GM18520 (cell line): ENCODE data around the gene FEV.

Source experiments
- ATAC-seq: cut with Tn5 transposase; IDR thresholded peaks from one replicate; pipeline ENCODE4 v1.9.1; 2021; ENCODE audit not compliant: unreplicated experiment

FEV gene

DNA sequence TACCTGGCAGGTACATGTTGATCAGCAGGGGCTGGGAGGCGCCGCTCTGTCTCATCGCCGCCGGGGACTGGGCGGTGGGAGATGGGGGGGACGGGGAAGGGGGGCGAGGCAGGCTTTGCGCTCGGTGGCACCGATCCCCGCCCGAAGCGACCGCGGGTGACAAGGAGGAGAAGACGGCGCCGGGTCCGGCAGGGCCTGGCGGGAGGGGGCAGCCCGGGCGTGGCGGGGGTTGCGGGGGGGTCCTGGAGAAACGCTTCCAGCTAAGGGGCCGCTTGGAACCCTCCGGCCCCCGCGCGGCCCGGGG, at the start of gene FEV:
TSS of gene FEV (minus strand) at position 164 of the 304 bp plus-strand sequence. CDS start at position 55, 109 bp downstream.
- no peak for ATAC-seq

DNA sequence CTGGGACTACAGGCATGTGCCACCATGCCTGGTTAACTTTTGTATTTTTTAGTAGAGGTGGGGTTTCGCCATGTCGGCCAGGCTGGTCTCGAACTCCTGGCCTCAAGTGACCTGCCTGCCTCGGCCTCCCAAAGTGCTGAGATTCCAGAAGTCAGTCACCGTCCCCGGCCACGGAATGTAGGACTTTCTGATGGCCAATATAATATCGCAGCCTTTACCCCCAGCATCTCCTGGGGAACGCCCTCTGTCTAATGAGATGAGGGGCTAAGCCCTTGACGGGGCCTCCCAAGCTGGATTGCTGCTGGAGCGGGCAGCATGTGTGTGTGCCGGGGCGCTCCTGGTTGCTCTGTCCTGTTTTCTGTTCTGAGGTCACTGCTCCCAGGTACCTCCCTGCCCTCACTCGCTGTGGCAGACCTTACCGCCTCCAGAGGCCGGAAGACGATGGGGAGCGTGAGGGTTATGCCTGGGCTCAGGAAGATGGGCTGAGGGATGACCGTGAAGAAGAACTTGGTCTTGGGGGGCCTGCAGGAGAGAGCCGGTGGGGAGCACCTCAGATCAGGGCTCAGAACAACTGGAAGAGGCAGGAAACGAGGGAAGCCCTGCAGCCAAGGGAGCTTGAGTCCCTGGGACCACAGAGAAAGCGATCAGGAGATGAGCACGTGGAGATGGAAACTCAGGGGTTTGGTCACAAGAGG, 47.2 kb upstream of the FEV start:
- ATAC-seq, result no peak

DNA sequence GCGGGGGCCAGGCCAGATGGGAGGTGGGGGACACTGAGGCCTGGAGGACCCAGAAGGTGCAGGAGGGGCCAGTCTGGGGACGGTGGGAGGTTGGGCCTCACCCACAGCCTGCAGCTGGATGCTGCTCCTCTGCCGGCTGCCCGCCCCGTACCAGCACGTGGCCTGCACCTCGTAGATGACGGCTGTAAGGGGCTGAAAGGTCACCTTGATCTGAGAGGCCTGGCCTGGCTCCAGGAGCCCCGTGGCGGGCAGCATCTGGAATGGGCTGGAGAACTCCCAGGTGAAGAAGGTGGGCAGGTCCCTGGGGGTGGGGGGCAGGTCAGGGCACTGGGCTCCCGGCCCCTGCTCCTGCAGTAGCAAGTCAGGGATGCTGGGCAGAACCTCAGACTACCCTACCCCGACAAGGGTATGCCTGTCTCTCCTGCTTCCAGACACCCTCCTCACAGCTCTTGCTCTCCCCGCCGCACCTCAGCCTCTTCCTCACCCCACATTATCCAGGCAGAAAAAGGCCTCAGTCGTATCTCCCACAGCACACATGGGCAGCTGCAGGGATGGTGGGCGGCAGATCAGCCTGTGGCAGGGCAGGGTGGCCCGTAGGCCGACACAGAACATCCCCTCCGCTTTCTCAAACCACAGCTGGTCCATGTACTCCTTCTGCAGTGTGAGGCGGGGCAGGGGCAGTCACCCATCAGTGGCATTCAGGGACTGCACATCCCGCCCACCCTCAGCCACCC, 46.2 kb upstream of the FEV start:
- ATAC-seq, result no peak

DNA sequence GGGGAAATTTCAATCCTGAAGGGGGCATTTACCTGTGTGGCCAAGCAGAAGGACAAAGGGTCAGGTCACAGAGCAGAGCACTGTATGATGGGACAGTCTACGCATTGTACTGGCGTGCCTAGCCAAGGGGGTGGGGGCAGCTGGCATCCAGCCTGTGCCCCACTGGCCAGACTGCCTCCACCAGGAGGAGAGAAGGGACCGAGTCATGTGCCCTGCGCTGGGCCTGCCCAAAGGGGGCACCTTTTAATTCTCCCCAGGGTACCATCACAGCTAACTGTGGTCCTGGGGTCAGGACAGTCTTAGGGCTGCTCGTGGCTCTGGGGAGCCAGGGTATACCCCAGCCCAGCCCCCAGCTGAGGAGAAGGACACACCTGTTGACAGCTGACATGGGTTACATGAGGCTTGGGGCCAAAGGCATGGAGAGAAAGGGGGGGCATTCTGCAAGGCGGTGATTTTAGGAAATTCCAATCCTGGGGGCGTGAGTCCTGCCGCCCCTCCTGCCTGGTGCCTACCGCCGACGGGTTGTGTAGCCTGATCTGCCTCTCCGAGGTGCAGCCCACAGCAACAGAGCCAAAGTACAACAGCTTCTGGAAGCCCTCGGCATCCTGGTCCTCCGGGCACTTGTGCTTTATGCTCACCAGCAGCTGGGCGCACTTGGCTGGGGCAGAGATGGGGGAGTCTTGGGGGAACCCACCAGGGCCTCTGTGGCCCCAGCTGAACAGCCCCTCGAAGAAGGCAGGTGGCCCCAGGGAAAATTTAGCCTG, 45.4 kb upstream of the FEV start:
- ATAC-seq, result no peak

DNA sequence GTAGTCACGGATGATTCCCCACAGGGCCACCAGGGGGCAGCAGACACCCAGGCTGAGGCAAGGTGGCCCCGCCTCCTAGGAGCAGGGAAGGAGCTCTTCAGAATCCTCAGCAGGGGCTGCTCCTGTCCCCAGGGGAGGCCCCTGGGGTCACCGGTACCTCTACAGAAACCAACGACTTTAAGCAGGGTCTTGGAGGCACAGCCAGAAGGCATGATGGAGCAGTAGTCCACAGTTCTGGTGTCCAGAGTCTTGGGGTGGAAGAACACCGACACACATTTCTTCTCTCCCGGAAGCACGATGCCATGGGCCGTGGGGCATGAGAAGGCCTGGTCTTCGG, 44.8 kb upstream of the FEV start:
- peak; percentile 46 for ATAC-seq

DNA sequence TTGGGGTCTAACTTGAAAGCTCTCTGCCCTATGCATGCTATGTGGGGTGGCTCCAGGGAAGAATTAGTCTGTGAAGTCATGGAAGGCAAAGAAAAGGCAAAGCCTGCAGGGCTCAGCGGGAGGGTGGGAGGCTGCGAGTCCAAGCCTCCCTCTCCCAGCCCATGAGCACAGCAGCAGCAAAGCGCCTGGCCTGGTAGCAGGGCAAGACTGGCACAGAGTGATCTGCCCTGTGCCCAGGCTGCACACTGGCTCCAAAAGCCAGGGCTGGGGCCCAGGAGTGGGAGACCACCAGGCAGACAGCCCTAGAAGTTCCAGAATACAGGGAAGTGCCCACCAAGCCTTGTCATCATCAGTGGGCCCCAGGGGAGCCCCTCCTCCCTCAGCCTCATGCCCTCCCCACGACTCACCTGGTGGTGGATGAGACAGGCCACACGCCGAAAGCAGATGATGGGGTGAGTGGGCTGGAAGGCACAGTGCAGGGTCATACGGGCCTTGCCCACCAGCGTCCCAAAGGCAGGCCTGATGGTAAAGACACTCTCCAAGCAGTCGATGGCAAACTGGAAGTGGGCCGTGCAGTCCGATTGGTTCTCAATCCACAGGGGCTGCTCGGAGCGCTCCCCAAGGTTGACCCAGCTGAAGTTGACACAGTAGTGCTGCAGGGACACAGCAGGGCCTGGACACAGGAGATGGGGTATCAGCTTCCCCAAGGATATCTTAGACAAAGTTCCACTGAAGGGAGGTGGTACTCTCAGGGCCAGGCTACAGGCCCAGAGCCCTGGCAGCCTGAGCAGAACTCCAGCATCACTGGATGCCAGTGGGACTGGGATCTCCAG, 44.2 kb upstream of the FEV start:
- no peak for ATAC-seq

DNA sequence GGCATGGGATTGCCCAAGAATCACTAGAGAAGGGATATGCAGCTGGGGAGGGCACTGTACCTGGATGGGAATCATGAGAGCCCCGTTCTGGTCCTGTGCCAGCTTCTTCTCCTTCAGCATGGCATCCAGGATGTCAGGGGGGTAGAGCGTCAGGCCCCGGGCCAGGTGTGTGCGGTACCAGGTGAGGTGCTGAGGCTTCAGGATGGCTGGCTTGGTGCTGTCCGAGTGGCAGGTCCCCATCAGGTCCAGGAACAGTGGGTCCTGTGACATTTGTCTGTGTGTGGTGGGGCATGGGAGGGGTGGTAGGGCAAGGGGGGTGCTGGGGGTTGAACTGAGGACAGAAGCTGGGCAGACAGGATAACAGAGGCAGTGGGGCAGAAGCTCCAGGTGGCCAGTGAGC, 43.2 kb upstream of the FEV start:
- no peak for ATAC-seq

DNA sequence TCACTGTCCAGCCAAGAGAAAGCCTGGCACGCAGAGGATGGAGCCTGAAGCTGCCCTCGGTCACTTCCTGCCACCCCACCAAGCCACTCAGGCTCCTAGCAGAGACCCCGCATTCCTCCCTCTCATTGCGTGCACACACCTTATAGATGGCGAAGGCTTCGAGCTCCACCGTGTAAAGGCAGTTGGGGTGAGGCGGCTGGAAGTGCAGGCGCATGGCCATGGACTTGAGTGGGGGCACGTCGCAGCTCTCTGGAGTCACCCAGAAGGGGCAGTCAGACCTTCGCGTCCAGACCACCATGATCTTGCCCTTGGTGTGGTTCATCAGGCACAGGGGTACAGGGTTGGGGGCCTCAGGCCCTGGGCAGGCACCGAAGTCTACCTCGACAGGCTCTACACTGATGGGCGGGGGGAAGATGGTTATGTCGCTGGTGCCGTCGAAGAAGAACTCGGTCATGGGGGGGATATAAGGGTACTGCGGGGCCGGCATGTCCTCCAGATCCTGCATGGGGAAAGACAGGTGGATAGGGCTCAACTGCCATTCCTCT, 42.6 kb upstream of the FEV start:
- ATAC-seq, result no peak

DNA sequence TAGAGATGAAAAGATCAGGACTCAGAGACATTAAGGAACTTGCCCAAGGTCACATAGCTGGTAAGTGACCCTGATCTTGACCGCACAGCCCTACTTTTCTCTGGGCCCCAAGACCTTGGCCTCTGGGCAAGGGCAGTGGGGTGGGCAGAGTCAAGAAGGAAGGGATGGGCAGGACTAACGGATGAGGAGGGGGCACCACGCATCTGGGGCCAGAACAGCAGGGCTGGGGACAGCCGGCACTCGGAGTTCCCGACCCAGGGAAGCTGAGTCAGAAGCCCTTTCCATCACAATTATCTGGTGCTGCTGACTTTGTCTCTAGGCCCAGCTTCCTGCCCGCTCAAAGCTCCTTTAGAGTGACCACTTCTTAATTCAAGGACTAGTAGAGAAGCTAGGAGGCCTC, 42.0 kb upstream of the FEV start:
- ATAC-seq, result no peak

DNA sequence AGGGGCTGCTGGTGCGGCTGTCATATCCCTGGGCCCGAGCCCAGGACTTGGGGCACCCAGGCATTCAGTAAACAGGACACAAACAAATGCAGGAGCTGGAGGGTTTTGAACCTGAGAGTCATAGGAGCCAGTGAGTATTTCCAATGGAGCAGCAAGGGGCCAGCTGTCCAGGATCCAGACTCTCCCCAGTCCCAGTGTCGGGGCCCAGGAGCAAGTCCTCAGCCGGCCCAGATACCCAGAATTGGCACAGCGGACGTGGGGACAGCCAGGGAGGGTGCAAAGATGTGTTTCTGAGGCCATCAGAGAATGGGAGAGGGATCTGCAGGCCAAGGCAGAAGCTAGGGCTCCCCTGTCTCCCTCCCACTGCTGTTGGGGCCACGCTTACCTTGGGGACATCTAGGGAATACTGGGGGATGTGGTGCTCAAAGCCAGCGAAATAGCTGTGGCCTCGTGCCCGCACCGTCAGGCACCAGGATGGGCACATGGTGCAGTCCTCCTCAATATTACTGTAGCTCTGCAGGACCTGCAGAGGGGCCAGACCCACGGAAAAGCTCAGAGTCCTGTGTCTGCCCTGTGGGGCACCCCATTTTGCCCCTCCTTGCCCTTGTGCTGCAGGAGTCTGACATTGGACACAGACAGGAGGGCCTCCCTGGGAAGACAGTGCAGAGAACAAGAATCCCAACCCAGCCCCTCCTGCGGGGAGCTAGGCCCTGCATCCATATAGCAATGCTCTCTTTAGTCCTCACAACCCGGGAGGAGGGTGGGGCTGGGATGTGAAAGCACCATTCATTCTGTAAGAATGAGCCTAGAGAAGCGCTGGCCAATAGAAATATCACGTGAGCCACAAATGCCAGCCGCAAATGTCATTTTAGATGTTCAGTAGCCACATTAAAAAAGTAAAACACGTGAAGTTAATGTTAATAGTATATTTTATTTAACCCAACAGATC, 40.9 kb upstream of the FEV start:
- ATAC-seq, result no peak

DNA sequence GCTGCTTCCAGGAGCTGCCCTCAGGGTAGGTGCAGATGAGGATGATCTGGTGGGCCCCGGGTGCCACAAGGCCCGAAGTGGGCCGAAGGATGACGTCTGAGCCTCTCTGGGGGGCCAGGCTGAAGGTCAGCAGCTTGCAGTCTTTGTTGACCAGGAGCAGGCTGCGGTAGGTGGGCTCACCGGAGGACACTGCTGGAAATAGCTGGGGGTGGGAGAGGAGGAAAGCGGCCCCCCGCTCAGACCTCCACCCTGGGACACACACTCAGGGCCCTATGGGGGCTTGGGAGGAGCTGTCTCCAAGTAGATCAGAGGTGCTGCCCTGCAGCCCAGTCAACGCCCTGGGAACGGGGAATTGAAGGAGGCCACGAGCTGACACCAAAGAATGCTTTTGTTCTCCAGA, 39.1 kb upstream of the FEV start:
- no peak for ATAC-seq

DNA sequence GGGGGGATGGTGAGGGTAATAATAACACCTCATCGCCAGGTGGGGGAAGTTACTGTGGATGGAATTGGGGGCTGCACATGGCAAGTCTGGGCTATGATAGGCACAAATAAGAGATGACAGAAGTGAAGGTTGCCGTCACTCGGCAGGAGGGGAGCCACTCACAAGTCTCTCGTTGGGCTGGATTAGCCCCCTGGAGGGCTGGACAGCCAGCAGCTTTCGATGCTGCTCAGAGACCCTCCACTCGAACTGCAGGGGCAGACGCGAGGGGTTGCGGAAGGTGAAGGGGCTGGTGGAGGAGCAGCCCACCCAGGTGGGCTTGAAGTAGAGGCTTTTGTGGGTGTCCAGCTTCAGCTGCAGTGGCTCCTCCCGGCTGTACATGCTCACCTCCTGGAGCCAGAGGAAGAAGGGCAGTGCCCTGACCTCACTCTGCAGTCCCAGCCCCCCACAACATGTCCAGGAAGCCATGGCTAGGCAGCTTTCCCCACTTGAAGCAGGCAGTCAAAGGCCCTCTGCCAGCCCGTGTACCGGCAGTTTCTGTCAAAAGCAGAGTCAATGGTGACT, 38.1 kb upstream of the FEV start:
- no peak for ATAC-seq

DNA sequence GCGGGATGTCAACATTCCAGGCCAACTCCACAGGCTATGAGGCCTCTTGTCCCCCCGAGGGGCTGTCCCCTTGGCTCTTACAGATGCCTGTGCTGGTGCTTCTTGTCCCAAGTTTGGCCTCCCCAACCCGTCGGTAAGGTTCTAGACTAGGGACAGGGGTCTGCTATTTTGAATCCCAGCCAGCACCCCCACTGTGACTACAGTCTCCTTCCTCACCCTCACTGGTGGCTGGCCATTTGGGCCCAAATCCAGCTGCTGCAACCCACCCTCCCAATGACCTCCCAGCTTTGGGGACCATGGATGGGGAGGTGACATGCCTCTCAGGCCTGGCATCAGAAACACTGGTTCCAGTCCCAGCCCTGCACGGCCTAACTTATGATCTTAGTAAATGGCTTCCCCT, 37.6 kb upstream of the FEV start:
- ATAC-seq, result no peak

DNA sequence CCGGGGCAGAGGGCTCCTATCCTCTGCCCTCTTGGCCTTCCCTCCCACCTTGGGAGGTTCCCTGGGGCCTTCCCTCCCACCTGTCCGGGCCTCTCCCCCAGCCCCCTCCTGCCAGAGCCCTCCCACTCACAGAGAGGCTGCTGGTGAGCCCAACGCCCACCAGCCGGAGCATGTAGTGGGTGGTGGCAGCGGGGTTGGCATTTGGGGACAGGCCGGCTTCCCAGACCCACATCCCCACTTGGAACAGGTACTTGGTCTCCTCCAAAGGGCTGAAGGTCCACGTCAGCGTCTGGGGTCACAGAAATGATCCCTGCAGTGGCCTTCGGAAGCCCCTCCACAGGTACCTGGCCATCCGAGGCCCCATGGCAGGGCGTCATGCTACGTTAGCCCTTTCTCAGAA, 37.1 kb upstream of the FEV start:
- no peak for ATAC-seq

DNA sequence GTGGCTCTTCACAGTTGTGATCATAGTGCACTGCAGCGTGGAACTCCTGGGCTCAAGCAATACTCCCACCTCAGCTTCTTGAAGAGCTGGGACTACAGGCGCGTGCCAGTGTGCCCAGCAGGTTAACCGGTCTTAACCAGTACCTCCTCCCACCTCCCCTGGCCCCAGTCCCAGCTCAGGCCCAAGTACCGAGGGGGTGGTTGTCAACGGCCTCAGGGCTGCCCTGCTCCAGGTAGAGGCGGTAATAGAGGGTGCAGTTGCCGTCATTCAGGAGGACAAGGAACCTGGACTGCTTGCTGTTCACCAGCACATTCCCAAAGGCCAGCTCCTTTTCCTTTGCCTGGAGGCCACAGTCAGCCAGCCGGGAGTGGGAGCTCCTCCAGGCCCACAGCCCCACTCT, 36.6 kb upstream of the FEV start:
- ATAC-seq, result no peak

DNA sequence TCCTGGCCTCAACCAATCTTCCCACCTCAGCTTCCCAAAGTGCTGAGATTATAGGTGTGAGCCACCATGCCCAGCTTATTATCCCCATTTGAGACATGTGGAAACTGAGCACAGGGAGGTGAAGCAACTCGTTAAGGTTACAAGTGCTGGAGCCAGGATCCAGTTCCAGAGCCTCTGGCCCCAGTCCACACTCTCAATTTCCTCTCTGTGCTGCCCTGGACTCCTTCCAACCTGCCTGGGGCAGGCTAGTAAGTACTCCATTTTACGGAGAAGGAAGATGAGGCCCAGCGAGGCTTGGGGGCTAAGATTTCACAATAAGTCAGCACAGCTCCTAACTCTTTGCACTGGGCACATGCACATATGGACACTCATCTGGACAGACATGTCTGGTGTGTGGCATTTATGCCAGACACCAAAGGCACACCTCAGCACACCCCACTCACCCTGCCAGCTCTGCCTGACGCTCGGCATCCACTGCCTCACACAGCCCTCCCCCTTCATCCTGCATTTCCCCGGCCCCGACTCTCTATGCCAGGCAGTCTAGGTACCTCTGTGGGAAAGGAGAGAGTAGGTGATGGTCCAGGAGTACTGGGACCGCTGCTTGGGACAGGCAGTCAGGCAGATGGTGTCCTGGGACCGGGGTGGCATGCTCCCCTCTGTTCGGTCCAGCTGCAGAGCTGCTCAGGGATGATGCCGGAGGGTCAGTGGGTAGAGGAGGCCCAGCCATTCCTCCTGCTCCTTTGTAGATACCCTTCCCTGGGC, 35.8 kb upstream of the FEV start:
- no peak for ATAC-seq

DNA sequence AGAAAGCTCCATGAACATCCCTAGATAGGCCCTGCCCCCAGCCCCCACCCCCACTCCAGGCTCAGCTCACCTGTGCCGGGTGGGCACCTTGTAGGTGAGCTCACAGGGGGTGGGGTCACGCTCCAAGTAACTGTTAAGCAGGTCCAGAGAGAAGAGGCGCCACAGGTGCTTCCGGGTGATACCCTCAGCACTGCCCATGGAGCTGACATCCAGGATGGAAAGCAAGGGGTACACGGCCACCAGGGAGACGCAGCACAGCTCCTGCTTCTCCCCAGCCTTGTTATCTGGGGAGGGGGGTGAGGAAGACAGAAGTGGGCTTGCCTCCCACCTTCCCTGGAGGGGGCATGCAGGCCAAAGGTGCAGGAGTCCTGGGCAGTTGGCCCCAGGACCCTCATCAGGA, 34.5 kb upstream of the FEV start:
- no peak for ATAC-seq

DNA sequence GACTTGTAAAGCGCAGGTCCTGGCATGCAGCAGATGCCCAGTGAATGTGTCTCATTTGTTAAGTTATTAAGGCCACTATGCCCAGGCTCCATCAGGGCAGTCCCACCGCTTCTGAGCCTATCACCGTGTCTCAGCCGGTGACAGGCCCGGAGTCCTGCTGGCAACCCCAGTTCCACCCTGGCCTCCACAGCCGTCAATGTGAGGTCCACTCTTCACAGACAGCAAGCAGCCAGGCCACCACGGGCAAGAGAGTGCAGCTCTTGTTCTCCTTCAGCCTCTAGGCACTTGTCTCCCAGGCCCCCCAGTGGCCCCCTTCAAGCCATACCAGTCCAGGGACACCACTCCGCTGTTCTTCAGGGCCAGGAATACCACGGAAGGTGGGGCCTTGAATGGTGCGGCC, 33.7 kb upstream of the FEV start:
- ATAC-seq, result no peak

DNA sequence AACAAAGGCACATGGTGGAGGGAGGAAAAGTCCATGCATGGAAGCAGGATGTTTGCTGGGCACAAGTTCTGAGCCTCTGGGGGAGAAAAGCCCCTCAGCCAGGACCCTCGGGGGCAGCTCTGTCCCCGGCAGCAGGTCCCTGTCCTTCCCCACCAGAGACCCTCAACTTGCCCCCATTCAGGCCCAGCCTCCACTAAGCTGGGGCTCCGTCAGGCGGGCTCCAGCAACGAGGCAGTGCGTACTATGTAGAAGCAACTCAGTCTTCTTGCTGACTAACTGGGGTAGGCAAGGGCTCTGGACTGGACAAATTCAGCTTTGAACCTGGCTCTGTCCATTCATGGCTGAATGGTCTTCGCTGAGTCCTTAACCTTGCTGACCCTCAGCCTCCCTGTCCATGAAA, 33.3 kb upstream of the FEV start:
- no peak for ATAC-seq
